ENCODE measurements around the gene TTC21B.

DNA sequence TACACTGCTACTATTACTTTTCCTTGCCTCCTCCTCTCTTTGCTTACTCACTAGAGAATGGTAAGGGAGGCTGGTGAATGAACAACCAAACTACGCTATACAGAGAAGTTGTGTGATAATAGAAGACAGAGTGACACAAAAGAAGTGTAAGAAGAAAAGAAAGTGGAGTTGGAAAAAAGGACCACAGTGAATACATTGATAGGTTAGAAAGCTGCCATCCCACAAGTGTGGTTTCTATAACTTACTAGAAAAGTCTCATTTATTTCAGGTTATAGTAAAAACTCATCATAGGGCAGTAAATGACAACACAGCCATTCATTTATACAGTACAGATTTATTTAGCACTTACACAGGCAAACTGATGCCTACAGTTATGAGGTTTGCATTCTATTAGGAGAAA, 77.3 kb downstream of the TTC21B start:
- TF ChIP-seq, protein P1, sequence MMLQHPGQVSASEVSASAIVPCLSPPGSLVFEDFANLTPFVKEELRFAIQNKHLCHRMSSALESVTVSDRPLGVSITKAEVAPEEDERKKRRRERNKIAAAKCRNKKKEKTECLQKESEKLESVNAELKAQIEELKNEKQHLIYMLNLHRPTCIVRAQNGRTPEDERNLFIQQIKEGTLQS (IDR thresholded peaks at IDR 0.05; ENCODE audit: borderline replicate concordance, extremely low read depth, low read depth, low read length), result no peak
- TF ChIP-seq TARDBP (IDR thresholded peaks at IDR 0.05; ENCODE audit: borderline replicate concordance), result no peak
- TF ChIP-seq POLR2AphosphoS5 (IDR thresholded peaks at IDR 0.05; ENCODE audit: low read length), result no peak

All from GM12878 (cell line).